ENCODE results near the gene FAR1. TPM values are rescaled to one million over a fixed set of nuclear protein-coding genes. Genes with fewer than 3 reads are reported as not detected.

FAR1 gene
- total RNA-seq, 1 experiment from 2014 or later = 91.2 TPM

DNA sequence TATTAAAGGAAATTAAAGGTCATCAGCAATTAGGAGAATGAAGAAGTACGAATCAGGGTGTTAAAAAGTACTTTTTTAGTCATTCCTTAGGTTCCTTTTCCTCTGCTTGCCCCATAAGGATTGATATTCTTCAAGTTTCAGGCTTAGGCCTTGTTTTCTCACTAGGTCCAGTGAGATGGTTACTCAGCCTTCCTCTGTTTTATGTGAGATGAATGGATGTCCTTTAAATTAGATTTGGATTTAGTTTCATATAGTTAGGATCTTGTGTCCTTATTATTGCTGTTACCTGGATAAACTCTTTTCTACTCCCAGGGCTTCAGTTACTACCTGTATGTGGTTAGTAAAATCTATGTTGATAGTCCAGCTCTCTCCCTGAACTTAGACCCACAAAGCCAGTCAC lies 29.2 kb downstream of the FAR1 start:
- no TSS peak for BruUV-seq (replicated peaks)
- intact Hi-C loops (cut with micrococcal nuclease; ENCODE audit: unreplicated experiment) = no loop called here

DNA sequence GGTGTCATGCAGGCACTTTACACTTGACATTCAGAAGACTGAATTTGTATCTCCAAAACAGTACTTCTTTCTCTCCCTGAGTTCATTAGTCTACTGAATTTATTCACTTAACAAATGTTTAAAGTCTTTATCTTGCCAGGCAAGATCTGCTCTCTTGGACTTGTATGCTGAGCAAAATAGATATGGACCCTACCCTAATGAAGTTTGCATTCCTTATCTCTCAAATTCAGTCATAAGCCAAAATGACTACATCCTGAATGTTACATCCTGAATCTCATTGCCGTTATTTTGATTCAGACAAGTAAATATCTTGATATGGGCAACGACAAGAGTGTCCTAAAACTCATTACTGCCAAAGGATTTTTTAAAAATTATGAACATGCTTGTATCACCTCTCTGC lies 29.7 kb downstream of the FAR1 start:
- Mint-ChIP-seq H3K27ac (ENCODE audit: unreplicated experiment) (no peak overlapping the region), H3K4me1 (ENCODE audit: low read depth, unreplicated experiment) (peaks cover 20% of the 10 kb centered on the region), H3K9me3 (ENCODE audit: unreplicated experiment) (no peaks in the 10 kb centered on the region), H3K27me3 (ENCODE audit: insufficient read depth, unreplicated experiment) (no peaks in the 10 kb centered on the region), H3K4me3 (ENCODE audit: unreplicated experiment) (no peak overlapping the region), H3K36me3 (ENCODE audit: insufficient read depth, unreplicated experiment) (peaks cover 42% of the 10 kb centered on the region)
- no peak for DNase-seq
- POLR2A ChIA-PET = no interaction called here
- no TSS peak for BruUV-seq (replicated peaks)
- Histone ChIP-seq H3K4me3 (ENCODE audit: low read depth, low read length) (no peak overlapping the region), H3K9me3 (no peaks in the 10 kb centered on the region), H3K4me1 (peaks cover 30% of the 10 kb centered on the region), H3K27me3 (replicated peaks; ENCODE audit: control insufficient read depth, insufficient read depth, low read length) (no peaks in the 10 kb centered on the region), H3K36me3 (ENCODE audit: control insufficient read depth, insufficient read depth, low read length) (no peaks in the 10 kb centered on the region)
- TF ChIP-seq, protein P1, sequence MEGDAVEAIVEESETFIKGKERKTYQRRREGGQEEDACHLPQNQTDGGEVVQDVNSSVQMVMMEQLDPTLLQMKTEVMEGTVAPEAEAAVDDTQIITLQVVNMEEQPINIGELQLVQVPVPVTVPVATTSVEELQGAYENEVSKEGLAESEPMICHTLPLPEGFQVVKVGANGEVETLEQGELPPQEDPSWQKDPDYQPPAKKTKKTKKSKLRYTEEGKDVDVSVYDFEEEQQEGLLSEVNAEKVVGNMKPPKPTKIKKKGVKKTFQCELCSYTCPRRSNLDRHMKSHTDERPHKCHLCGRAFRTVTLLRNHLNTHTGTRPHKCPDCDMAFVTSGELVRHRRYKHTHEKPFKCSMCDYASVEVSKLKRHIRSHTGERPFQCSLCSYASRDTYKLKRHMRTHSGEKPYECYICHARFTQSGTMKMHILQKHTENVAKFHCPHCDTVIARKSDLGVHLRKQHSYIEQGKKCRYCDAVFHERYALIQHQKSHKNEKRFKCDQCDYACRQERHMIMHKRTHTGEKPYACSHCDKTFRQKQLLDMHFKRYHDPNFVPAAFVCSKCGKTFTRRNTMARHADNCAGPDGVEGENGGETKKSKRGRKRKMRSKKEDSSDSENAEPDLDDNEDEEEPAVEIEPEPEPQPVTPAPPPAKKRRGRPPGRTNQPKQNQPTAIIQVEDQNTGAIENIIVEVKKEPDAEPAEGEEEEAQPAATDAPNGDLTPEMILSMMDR (IDR thresholded peaks at IDR 0.05; ENCODE audit: insufficient read depth in 1 of 2, low read depth in 1 of 2, low read length in 1 of 2, severe bottlenecking in 1 of 2, unreplicated experiment in 1 of 2) = no peak
- intact Hi-C loops (cut with micrococcal nuclease; ENCODE audit: unreplicated experiment) = no loop called here
- CTCF ChIA-PET = no interaction called here

More for the DNA sequence above, 29.2 kb downstream of the FAR1 start:
- no peaks in the 10 kb centered on the region for H3K9me3 Mint-ChIP-seq (ENCODE audit: unreplicated experiment)
- H3K27me3 Mint-ChIP-seq (ENCODE audit: insufficient read depth, unreplicated experiment) = no peaks in the 10 kb centered on the region
- Histone ChIP-seq H3K27me3 (replicated peaks; ENCODE audit: control insufficient read depth, insufficient read depth, low read length) (no peaks in the 10 kb centered on the region), H3K9me3 (no peaks in the 10 kb centered on the region), H3K36me3 (ENCODE audit: control insufficient read depth, insufficient read depth, low read length) (no peaks in the 10 kb centered on the region), H3K4me3 (ENCODE audit: low read depth, low read length) (no peak overlapping the region), H3K4me1 (peaks cover 30% of the 10 kb centered on the region)
- peaks cover 38% of the 10 kb centered on the region for H3K36me3 Mint-ChIP-seq (ENCODE audit: insufficient read depth, unreplicated experiment)
- DNase-seq = no peak
- TF ChIP-seq, protein P1 (IDR thresholded peaks at IDR 0.05; ENCODE audit: insufficient read depth in 1 of 2, low read depth in 1 of 2, low read length in 1 of 2, severe bottlenecking in 1 of 2, unreplicated experiment in 1 of 2) = no peak
- ChIA-PET CTCF (no interaction called here), POLR2A (no interaction called here)
- peaks cover 20% of the 10 kb centered on the region for H3K4me1 Mint-ChIP-seq (ENCODE audit: low read depth, unreplicated experiment)
- no peak overlapping the region for H3K4me3 Mint-ChIP-seq (ENCODE audit: unreplicated experiment)
- no peak overlapping the region for H3K27ac Mint-ChIP-seq (ENCODE audit: unreplicated experiment)

DNA sequence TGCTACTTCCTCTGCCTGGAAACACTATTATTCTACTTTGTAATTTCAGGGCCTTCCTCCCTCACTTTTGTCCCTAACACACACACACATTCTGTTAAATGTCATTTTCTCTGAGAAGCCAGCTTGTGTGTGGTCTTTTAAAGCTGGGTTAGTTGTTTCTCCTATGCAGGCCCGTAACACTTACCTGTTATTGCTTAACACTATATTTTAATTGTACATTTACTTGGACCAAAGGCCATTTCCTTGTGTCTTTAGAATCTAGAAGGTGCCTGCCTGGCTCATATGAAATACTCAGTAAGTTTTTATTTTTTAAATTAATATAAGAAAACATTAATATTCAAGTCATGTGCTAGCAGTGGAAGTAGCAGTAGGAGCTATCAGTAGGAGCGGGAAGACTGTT lies 30.6 kb downstream of the FAR1 start:
- Histone ChIP-seq H3K4me1 (peaks cover 30% of the 10 kb centered on the region), H3K36me3 (ENCODE audit: control insufficient read depth, insufficient read depth, low read length) (no peaks in the 10 kb centered on the region), H3K9me3 (no peaks in the 10 kb centered on the region), H3K27me3 (replicated peaks; ENCODE audit: control insufficient read depth, insufficient read depth, low read length) (no peaks in the 10 kb centered on the region), H3K4me3 (ENCODE audit: low read depth, low read length) (no peak overlapping the region)
- DNase-seq = no peak
- intact Hi-C loops (cut with micrococcal nuclease; ENCODE audit: unreplicated experiment) = no loop called here
- peaks cover 48% of the 10 kb centered on the region for H3K36me3 Mint-ChIP-seq (ENCODE audit: insufficient read depth, unreplicated experiment)
- H3K27ac Mint-ChIP-seq (ENCODE audit: unreplicated experiment) = no peak overlapping the region
- no peaks in the 10 kb centered on the region for H3K27me3 Mint-ChIP-seq (ENCODE audit: insufficient read depth, unreplicated experiment)
- no peaks in the 10 kb centered on the region for H3K9me3 Mint-ChIP-seq (ENCODE audit: unreplicated experiment)
- CTCF ChIA-PET = no interaction called here
- TF ChIP-seq, protein P1 (IDR thresholded peaks at IDR 0.05; ENCODE audit: insufficient read depth in 1 of 2, low read depth in 1 of 2, low read length in 1 of 2, severe bottlenecking in 1 of 2, unreplicated experiment in 1 of 2) = no peak
- peaks cover 20% of the 10 kb centered on the region for H3K4me1 Mint-ChIP-seq (ENCODE audit: low read depth, unreplicated experiment)
- BruUV-seq (replicated peaks) = no TSS peak
- H3K4me3 Mint-ChIP-seq (ENCODE audit: unreplicated experiment) = no peak overlapping the region
- POLR2A ChIA-PET = no interaction called here
